ENCODE results near the gene ENOX1.

Gene ENOX1

GRCh38 chr13:43608400-43609137, 178.2 kb downstream of the ENOX1 start:
- no peak for DNase-seq (ENCODE audit: low read depth)

GRCh38 chr13:43597599-43597945, 189.2 kb downstream of the ENOX1 start:
- no peak for DNase-seq (ENCODE audit: low read depth)

- DNase-seq (ENCODE audit: low read depth), result no peak
These were observed 189.7 kb downstream of the ENOX1 start for GRCh38 chr13:43596924-43597598.

- DNase-seq (ENCODE audit: low read depth), result no peak
These were observed 190.8 kb downstream of the ENOX1 start for GRCh38 chr13:43596006-43596405.

GRCh38 chr13:43587376-43587775, 199.4 kb downstream of the ENOX1 start:
- DNase-seq (ENCODE audit: low read depth), result no peak

- DNase-seq (ENCODE audit: low read depth), result no peak
These were observed 202.0 kb downstream of the ENOX1 start for GRCh38 chr13:43584751-43585150.

GRCh38 chr13:43583321-43583720, 203.5 kb downstream of the ENOX1 start:
- DNase-seq (ENCODE audit: low read depth), result no peak

- no peak for DNase-seq (ENCODE audit: low read depth)
These were observed 206.5 kb downstream of the ENOX1 start for GRCh38 chr13:43580280-43580679.

- no peak for DNase-seq (ENCODE audit: low read depth)
These were observed 207.5 kb downstream of the ENOX1 start for GRCh38 chr13:43579321-43579720.

GRCh38 chr13:43574605-43575004, 212.2 kb downstream of the ENOX1 start:
- DNase-seq (ENCODE audit: low read depth), result no peak

- no peak for DNase-seq (ENCODE audit: low read depth)
These were observed 212.8 kb downstream of the ENOX1 start for GRCh38 chr13:43573802-43574514.

- DNase-seq (ENCODE audit: low read depth), result no peak
These were observed 213.4 kb downstream of the ENOX1 start for GRCh38 chr13:43573361-43573740.

- no peak for DNase-seq (ENCODE audit: low read depth)
These were observed 214.0 kb downstream of the ENOX1 start for GRCh38 chr13:43572656-43573360.

- no peak for DNase-seq (ENCODE audit: low read depth)
These were observed 217.1 kb downstream of the ENOX1 start for GRCh38 chr13:43569658-43570057.

- no peak for DNase-seq (ENCODE audit: low read depth)
These were observed 219.2 kb downstream of the ENOX1 start for GRCh38 chr13:43567608-43568007.

- no peak for DNase-seq (ENCODE audit: low read depth)
These were observed 221.8 kb downstream of the ENOX1 start for GRCh38 chr13:43564952-43565351.

GRCh38 chr13:43561081-43561480, 225.7 kb downstream of the ENOX1 start:
- DNase-seq (ENCODE audit: low read depth), result no peak

GRCh38 chr13:43558939-43559338, 227.8 kb downstream of the ENOX1 start:
- DNase-seq (ENCODE audit: low read depth), result no peak

GRCh38 chr13:43558326-43558725, 228.4 kb downstream of the ENOX1 start:
- no peak for DNase-seq (ENCODE audit: low read depth)

- DNase-seq (ENCODE audit: low read depth), result no peak
These were observed 231.1 kb downstream of the ENOX1 start for GRCh38 chr13:43555667-43556066.

- DNase-seq (ENCODE audit: low read depth), result no peak
These were observed 234.8 kb downstream of the ENOX1 start for GRCh38 chr13:43551897-43552456.

GRCh38 chr13:43546816-43547215, 240.0 kb downstream of the ENOX1 start:
- DNase-seq (ENCODE audit: low read depth), result no peak
